A549 (cell line): ENCODE measurements around the gene GATAD2A. TPM values are rescaled to one million over a fixed set of nuclear protein-coding genes. Genes with fewer than 3 reads are reported as not detected.

Experiments used
- ATAC-seq, 2 experiments: fragments of 200-7000 bp in 1 of 2; fragments of >200 bp in 1 of 2; cut with Nextera tagmentation in 1 of 2; cut with Tn5 transposase in 1 of 2; 3 replicates each; pipeline versions ENCODE4 v1.8.0 to v1.9.1; 2018 to 2020; ENCODE audit warnings: mild to moderate bottlenecking in 1 of 2, moderate library complexity in 1 of 2
- CTCF ChIA-PET: fragments of 300-600 bp; sonication (Branson Sonifier 250); formaldehyde crosslinking; extraction: SDS; loops from one replicate; lab custom pipeline; 2021; ENCODE audit warnings: antibody characterized with exemption, inconsistent platforms; lab: Yijun Ruan, JAX
- POLR2A ChIA-PET: fragments of 350-600 bp; formaldehyde crosslinking; extraction: SDS; loops from one replicate; lab custom pipeline; 2021; ENCODE audit warnings: antibody characterized with exemption, inconsistent platforms; lab: Yijun Ruan, JAX
- DNase-seq, 2 experiments: peaks; one replicate each; pipeline versions ENCODE4 v3.0.0 to v3.0.0-alpha.2; 2011 to 2016; ENCODE audit warnings: low read depth in 1 of 2, low spot score in 1 of 2
- FAIRE-seq: peaks from 2 replicates; lab custom pipeline; 2011; peaks lifted over from hg19 to GRCh38; lab: Jason Lieb, UNC
- H3K27ac ChIP-seq, 2 experiments: fragments of >200 bp; sonication (Bioruptor Twin); formaldehyde crosslinking; 3 replicates each; pipeline ENCODE4 v1.5.1; 2016 to 2017
- H3K4me1 ChIP-seq: fragments of >200 bp; sonication (Bioruptor Twin); formaldehyde crosslinking; 3 replicates; pipeline ENCODE4 v1.6.1; 2016
- H3K4me2 ChIP-seq: fragments of >200 bp; sonication (Bioruptor Twin); formaldehyde crosslinking; 3 replicates; pipeline ENCODE4 v1.6.1; 2016
- H3K4me3 ChIP-seq: fragments of >200 bp; sonication (Bioruptor Twin); formaldehyde crosslinking; 3 replicates; pipeline ENCODE4 v1.5.1; 2016
- H3K9me3 ChIP-seq: fragments of >200 bp; sonication (Bioruptor Twin); formaldehyde crosslinking; 3 replicates; pipeline ENCODE4 v1.6.1; 2016
- CBX2 ChIP-seq: fragments of 200-600 bp; sonication (generic); IDR thresholded peaks from 2 replicates; pipeline ENCODE4 v1.6.1; 2016; ENCODE audit warnings: low read depth, mild to moderate bottlenecking, borderline replicate concordance
- CEBPB ChIP-seq, 2 experiments: fragments of >200 bp in 1 of 2; sonication (Bioruptor Twin) in 1 of 2; formaldehyde crosslinking in 1 of 2; IDR thresholded peaks; 2 replicates each; pipeline ENCODE4 v1.6.1; 2012 to 2016
- EHMT2 ChIP-seq: fragments of 200-600 bp; sonication (generic); IDR thresholded peaks from 2 replicates; pipeline ENCODE4 v1.6.1; 2016; ENCODE audit warnings: antibody characterized with exemption, low read depth, mild to moderate bottlenecking, moderate library complexity
- GATA3 ChIP-seq: IDR thresholded peaks from 2 replicates; pipeline ENCODE4 v1.6.1; 2012; ENCODE audit warnings: borderline replicate concordance
- HOXB13 ChIP-seq: fragments of 250-450 bp; sonication (Bioruptor Pico); IDR thresholded peaks from 2 replicates; pipeline ENCODE4 v1.5.0; 2020; ENCODE audit warnings: low read depth, mild to moderate bottlenecking, moderate library complexity
- JUN ChIP-seq, 2 experiments: fragments of >200 bp; sonication (Bioruptor Twin); formaldehyde crosslinking; IDR thresholded peaks; 2 replicates in 1 of 2; 3 replicates in 1 of 2; pipeline ENCODE4 v1.6.1; 2016 to 2017
- KDM5A ChIP-seq: fragments of 200-600 bp; sonication (generic); IDR thresholded peaks from 2 replicates; pipeline ENCODE4 v1.6.1; 2016; ENCODE audit warnings: antibody characterized with exemption, mild to moderate bottlenecking
- MAZ ChIP-seq: fragments of 150-350 bp; IDR thresholded peaks from 2 replicates; pipeline ENCODE4 v1.6.1; 2014; ENCODE audit warnings: antibody characterized with exemption, low read depth, low read length, borderline replicate concordance
- NR3C1 ChIP-seq: fragments of >200 bp; sonication (Bioruptor Twin); formaldehyde crosslinking; IDR thresholded peaks from 3 replicates; pipeline ENCODE4 v1.6.1; 2017
- POLR2AphosphoS2 ChIP-seq: conservative IDR thresholded peaks from 2 replicates; pipeline ENCODE4 v1.6.1; 2012; ENCODE audit warnings: low read length, improper control_type of control experiment, inconsistent platforms
- RARB ChIP-seq: fragments of 250-450 bp; sonication (Bioruptor Pico); IDR thresholded peaks from 2 replicates; pipeline ENCODE4 v1.8.0; 2021; ENCODE audit warnings: mild to moderate bottlenecking, moderate library complexity
- RCOR1 ChIP-seq: fragments of 150-350 bp; IDR thresholded peaks from 2 replicates; pipeline ENCODE4 v1.6.1; 2014; ENCODE audit warnings: antibody characterized with exemption, low read length, low read depth
- RNF2 ChIP-seq: fragments of 200-600 bp; sonication (generic); IDR thresholded peaks from 2 replicates; pipeline ENCODE4 v1.6.1; 2016; ENCODE audit warnings: low read depth, mild to moderate bottlenecking, antibody characterized with exemption, moderate library complexity, borderline replicate concordance
- SMC3 ChIP-seq: fragments of >200 bp; sonication (Bioruptor Twin); formaldehyde crosslinking; IDR thresholded peaks from 3 replicates; pipeline ENCODE4 v1.6.1; 2018; ENCODE audit warnings: inconsistent platforms
- SREBF2 ChIP-seq: fragments of 450-650 bp; IDR thresholded peaks from 2 replicates; pipeline ENCODE4 v1.6.1; 2014; ENCODE audit warnings: mild to moderate bottlenecking, moderate library complexity
- ZFP36 ChIP-seq: fragments of 450-650 bp; IDR thresholded peaks from 2 replicates; pipeline ENCODE4 v1.6.1; 2014; ENCODE audit warnings: borderline replicate concordance; ENCODE audit not compliant: partially characterized antibody
- ZNF302 ChIP-seq: fragments of 250-450 bp; sonication (Bioruptor Pico); IDR thresholded peaks from 2 replicates; pipeline ENCODE4 v1.9.0; 2021; ENCODE audit warnings: inconsistent platforms, mild to moderate bottlenecking, moderate library complexity
- ZSCAN20 ChIP-seq: fragments of 250-450 bp; sonication (Bioruptor Pico); IDR thresholded peaks from 2 replicates; pipeline ENCODE4 v1.8.0; 2022; ENCODE audit warnings: mild to moderate bottlenecking, moderate library complexity
- WGBS: methylation state at CpG from one replicate; pipeline ENCODE4 v1.1.6; 2017; ENCODE audit errors: missing lambda C conversion rate; 5-methylcytosine and 5-hydroxymethylcytosine counted together
- polyA plus RNA-seq, 4 experiments: library from polyadenylated mRNA; depleted of rRNA in 3 of 4; stranded (reverse); fragments of >200 nt; fragmentation: RNase III in 1 of 4; extraction: RNeasy Plus Mini Kit Qiagen cat#74134 plus additional on column Dnase treatment in 1 of 4; gene quantifications; 2 replicates in 3 of 4; 3 replicates in 1 of 4; pipeline ENCODE4 v1.2.3, GENCODE V29; 2011 to 2017
- TF ChIP-seq, protein P1 (sequence below): fragments of 200-600 bp; sonication (generic); IDR thresholded peaks from 2 replicates; pipeline ENCODE4 v1.6.1; 2016; ENCODE audit warnings: antibody characterized with exemption, mild to moderate bottlenecking, moderate library complexity
- TF ChIP-seq, protein P2 (sequence below): IDR thresholded peaks from 2 replicates; pipeline ENCODE4 v1.6.1; 2012
- TF ChIP-seq, protein P3 (sequence below): fragments of 250-450 bp; sonication (Bioruptor Pico); IDR thresholded peaks from 2 replicates; pipeline ENCODE4 v1.5.0; 2021; ENCODE audit warnings: mild to moderate bottlenecking, moderate library complexity, borderline replicate concordance
- TF ChIP-seq, protein P4 (sequence below): IDR thresholded peaks from 2 replicates; pipeline ENCODE4 v1.6.1; 2012

Gene GATAD2A
- polyA plus RNA-seq, 2 of the 4 experiments (the other 2 are of a cell fraction), result 25.2 to 28.9 TPM

DNA sequence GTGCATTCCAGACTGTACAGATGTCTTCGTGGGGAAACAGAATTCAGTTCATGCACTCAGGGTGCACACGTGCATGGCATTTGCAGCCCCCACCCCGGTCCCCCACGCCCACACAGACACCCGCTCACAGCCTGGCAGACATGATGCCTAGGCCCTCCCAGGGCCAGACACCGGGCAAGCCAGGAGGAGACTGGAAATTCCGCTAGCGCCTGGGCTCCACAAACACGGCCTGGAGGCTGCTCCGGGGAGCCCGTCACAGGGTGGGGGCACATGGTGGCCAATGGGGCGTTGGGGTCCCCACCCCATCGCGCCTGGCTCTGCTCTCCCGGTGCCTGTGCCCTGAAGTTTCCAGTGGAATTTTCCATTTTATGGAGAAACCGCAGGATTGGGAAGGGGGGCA, 136.1 kb downstream of the GATAD2A start:
- TF ChIP-seq ZSCAN20 (CRISPR knock-in tag), result no peak
- TF ChIP-seq ZNF302 (CRISPR knock-in tag), result no peak
- TF ChIP-seq, all 56 proteins: peak for 0
- ChIA-PET CTCF (interaction anchor here (0.6 kb wide), 1 partner anchor 9 kb away, joined by 5 read pairs; no protein-coding TSS in a partner anchor), POLR2A (no interaction called here)
- Histone ChIP-seq H3K4me1 (no peaks in the 10 kb centered on the region), H3K4me2 (no peak overlapping the region), H3K4me3 (no peak overlapping the region), H3K9me3 (no peaks in the 10 kb centered on the region), H3K27ac (no peak overlapping the region)
- FAIRE-seq (no peak), DNase-seq (no peak), ATAC-seq (no peak)
- WGBS, result 75% methylated on average over 9 of the region's 16 CpGs

DNA sequence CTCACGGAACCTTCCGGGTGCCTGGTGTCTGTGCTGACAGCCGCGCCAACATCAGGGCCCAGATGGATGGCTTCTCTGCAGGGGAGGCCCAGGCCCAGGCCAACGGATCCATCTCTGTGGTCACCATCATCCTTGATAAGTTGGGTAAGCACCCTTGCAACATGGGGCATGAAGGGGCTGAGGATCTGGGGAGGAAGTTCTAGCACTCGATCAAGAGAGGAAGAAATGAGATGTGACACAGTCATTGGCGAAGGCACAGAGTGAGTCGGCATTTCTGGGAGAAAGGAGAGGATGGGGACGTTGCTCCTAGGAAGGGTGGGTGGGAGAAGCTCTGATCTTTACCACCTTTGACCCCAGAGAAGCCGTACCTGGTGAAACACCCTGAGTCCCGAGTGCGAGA, 137.0 kb downstream of the GATAD2A start:
- Histone ChIP-seq H3K9me3 (no peaks in the 10 kb centered on the region), H3K4me1 (no peaks in the 10 kb centered on the region), H3K27ac (no peak overlapping the region), H3K4me2 (no peak overlapping the region), H3K4me3 (no peak overlapping the region)
- FAIRE-seq (no peak), ATAC-seq (no peak), DNase-seq (no peak)
- ChIA-PET POLR2A (no interaction called here), CTCF (interaction anchor here (1.0 to 1.2 kb wide), 3 partner anchors 10 to 14 kb away, joined by 3 to 5 read pairs (median 3); no protein-coding TSS in a partner anchor)
- no peak for TF ChIP-seq NR3C1
- TF ChIP-seq, protein P1, sequence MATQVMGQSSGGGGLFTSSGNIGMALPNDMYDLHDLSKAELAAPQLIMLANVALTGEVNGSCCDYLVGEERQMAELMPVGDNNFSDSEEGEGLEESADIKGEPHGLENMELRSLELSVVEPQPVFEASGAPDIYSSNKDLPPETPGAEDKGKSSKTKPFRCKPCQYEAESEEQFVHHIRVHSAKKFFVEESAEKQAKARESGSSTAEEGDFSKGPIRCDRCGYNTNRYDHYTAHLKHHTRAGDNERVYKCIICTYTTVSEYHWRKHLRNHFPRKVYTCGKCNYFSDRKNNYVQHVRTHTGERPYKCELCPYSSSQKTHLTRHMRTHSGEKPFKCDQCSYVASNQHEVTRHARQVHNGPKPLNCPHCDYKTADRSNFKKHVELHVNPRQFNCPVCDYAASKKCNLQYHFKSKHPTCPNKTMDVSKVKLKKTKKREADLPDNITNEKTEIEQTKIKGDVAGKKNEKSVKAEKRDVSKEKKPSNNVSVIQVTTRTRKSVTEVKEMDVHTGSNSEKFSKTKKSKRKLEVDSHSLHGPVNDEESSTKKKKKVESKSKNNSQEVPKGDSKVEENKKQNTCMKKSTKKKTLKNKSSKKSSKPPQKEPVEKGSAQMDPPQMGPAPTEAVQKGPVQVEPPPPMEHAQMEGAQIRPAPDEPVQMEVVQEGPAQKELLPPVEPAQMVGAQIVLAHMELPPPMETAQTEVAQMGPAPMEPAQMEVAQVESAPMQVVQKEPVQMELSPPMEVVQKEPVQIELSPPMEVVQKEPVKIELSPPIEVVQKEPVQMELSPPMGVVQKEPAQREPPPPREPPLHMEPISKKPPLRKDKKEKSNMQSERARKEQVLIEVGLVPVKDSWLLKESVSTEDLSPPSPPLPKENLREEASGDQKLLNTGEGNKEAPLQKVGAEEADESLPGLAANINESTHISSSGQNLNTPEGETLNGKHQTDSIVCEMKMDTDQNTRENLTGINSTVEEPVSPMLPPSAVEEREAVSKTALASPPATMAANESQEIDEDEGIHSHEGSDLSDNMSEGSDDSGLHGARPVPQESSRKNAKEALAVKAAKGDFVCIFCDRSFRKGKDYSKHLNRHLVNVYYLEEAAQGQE, result no peak
- no peak for TF ChIP-seq CBX2
- TF ChIP-seq CEBPB (IDR thresholded peaks at IDR 0.05), result no peak
- TF ChIP-seq SREBF2, result no peak
- 82% methylated on average over 7 of the region's 12 CpGs for WGBS

DNA sequence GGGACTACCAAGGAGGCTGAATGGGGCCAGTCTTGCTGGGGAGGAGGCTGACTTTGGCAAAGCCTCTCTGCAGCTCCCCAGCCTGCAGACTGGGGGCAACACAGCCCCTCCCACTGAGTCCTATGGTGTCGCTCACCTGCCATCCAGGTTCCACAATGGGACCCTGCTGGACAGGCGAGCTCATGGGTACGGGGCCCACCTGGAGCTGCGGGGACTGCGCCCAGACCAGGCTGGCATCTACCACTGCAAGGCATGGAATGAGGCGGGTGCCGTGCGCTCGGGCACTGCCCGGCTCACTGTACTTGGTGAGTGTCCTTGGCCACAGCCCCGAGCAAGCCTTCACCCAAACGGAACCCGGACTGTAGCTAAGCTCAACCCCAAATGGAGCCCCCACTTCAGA, 137.6 kb downstream of the GATAD2A start:
- ATAC-seq (no peak), DNase-seq (no peak), FAIRE-seq (no peak)
- 100% methylated on average over 1 of the region's 13 CpGs for WGBS
- Histone ChIP-seq H3K9me3 (no peaks in the 10 kb centered on the region), H3K27ac (no peak overlapping the region), H3K4me1 (no peaks in the 10 kb centered on the region), H3K4me3 (no peak overlapping the region), H3K4me2 (no peak overlapping the region)
- CTCF ChIA-PET, result interaction anchor here (1.0 to 2.1 kb wide), 5 partner anchors 9 to 13 kb away, joined by 3 to 10 read pairs (median 3); no protein-coding TSS in a partner anchor
- POLR2A ChIA-PET, result interaction anchor here (0.6 kb wide), 1 partner anchor 35 kb away, joined by 3 read pairs; no protein-coding TSS in a partner anchor
- TF ChIP-seq, protein P2, sequence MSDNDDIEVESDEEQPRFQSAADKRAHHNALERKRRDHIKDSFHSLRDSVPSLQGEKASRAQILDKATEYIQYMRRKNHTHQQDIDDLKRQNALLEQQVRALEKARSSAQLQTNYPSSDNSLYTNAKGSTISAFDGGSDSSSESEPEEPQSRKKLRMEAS, result no peak
- TF ChIP-seq ZFP36 (no peak), KDM5A (no peak), RNF2 (no peak), GATA3 (no peak), HOXB13 (no peak), MAZ (no peak), SREBF2 (no peak), RCOR1 (no peak), CEBPB (IDR thresholded peaks at IDR 0.05) (no peak), POLR2AphosphoS2 (no peak), ZSCAN20 (CRISPR knock-in tag) (no peak), JUN (IDR thresholded peaks at IDR 0.05) (no peak), EHMT2 (no peak), SMC3 (no peak), RARB (CRISPR knock-in tag) (no peak)
- TF ChIP-seq, protein P3, sequence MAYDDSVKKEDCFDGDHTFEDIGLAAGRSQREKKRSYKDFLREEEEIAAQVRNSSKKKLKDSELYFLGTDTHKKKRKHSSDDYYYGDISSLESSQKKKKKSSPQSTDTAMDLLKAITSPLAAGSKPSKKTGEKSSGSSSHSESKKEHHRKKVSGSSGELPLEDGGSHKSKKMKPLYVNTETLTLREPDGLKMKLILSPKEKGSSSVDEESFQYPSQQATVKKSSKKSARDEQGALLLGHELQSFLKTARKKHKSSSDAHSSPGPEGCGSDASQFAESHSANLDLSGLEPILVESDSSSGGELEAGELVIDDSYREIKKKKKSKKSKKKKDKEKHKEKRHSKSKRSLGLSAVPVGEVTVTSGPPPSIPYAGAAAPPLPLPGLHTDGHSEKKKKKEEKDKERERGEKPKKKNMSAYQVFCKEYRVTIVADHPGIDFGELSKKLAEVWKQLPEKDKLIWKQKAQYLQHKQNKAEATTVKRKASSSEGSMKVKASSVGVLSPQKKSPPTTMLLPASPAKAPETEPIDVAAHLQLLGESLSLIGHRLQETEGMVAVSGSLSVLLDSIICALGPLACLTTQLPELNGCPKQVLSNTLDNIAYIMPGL (CRISPR knock-in tag), result no peak
- TF ChIP-seq, protein P4, sequence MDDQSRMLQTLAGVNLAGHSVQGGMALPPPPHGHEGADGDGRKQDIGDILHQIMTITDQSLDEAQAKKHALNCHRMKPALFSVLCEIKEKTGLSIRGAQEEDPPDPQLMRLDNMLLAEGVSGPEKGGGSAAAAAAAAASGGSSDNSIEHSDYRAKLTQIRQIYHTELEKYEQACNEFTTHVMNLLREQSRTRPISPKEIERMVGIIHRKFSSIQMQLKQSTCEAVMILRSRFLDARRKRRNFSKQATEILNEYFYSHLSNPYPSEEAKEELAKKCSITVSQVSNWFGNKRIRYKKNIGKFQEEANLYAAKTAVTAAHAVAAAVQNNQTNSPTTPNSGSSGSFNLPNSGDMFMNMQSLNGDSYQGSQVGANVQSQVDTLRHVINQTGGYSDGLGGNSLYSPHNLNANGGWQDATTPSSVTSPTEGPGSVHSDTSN, result no peak
